HG02588 (cell line): ENCODE measurements around the gene DNAJB1.
"Not testable (repeated sequence)": the region's sequence is repeated elsewhere in the genome, so short reads cannot be mapped to it uniquely, and the experiment has no call there.

Experiments
- ATAC-seq: cut with Tn5 transposase; IDR thresholded peaks from one replicate; pipeline ENCODE4 v1.9.1; 2021; ENCODE audit warnings: mild to moderate bottlenecking, moderate library complexity; ENCODE audit not compliant: unreplicated experiment

Gene DNAJB1

DNA sequence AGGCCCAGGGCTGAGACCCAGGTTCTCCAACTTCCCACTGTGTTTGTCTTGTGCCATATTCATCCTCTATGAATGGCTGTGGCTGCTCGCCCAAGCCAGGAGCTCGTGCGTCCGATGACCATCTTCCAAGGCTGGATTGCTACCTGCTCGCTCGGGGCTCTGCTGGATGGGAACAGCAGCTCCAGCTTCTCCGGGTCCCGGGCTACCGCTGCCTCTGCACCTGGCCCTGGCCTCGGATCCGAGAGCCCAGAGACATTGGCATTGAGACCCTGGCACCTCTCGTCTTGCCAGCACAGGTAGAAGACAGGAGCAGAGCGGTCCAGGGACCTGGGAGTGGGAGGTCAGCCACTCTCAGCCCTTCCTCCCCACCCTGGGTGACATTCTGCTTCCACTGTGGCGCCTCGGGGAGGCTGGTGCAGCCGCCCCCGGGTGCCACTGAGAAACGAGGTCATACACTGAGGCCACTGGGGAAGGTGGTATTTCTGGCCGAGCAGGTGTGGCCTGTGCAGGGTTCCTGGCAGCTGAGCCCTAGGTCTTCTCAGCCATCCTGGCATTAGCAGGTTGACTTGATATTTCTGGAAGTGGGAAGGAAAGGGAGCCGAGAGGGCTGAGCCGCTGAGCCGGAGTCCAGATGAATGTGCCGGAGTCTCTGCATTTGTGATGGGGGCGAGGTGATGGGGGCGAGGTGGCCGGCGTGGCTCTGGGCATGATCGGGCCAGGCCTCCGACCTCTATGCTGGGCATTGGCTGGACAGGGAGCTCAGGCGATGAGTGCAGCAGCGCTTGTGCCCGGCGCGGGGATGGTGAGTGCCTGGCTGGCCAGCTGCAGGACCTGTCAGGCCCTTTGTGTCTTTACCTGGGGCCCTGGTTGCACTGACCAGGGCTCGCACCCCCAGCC, 35.1 kb upstream of the DNAJB1 start:
- no peak for ATAC-seq

GRCh38 chr19:14552006-14552360, 33.8 kb upstream of the DNAJB1 start:
- ATAC-seq, result not testable (repeated sequence)

- ATAC-seq, result not testable (repeated sequence)
Measured at GRCh38 chr19:14551134-14552005, 33.2 kb upstream of the DNAJB1 start.

DNA sequence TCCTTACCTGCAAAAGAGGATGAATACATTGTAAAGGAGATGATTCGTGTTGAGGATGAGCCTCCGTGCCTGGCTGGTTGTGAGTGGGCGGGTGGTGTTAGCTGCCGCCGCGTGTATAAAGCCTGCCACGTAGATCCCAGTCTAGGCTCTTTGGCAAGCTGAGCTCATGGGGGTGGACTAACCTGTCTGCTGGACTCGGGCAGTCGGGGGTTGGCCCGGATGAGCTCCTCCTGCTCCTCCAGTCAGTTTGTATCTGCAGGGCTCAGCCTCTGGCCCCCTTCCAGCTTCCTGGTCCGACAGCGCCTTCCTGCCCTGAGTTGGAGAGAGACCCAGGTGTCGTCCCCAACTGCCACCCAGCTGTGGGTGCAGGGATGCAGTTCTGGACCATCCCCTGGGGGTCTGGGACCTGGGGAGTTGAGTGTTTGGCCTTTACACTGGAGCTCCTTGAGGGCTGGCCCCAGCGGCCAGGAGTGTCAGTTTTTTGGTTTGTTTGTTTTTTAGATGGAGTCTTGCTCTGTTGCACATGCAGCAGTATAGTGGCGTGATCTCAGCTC, 32.1 kb upstream of the DNAJB1 start:
- no peak for ATAC-seq

- no peak for ATAC-seq
Measured at GRCh38 chr19:14545716-14546082, 27.5 kb upstream of the DNAJB1 start.

DNA sequence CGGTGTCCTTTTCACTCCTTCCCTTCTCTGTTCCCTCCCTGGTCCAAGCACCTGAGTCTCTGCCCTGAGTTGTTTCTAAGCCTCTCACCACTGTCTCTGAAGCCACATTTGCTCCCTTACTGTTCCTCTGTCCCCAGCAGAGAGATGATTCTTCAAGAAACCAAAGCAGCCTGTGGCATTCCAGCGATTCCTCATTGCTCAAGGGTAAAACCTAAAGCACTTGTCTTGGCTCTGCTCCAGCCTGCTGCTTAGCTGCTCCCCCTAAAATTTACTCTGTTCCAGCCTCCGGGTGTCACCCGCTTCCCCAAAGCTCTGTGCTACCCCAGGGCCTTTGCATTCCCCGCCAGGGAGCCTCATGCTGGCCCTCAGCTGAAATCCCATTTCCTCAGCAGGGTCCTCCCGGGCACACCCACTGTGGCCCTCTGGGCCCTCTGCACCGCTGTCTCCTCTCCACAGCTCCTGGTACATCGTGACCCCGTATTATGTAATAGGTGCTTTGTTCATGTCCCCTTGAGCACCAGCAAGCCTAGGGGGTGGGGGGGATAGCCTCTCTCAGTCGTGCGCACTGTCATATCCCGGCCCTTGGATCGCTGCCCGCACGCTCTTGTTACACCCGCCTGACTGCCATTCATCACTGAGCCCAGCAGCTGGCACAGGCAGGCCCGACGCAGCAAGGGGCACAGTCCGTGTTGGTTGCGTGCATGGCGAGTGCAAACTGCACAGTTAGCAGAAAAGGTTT, 26.9 kb upstream of the DNAJB1 start:
- no peak for ATAC-seq

- no peak for ATAC-seq
Measured at GRCh38 chr19:14544047-14544446, 25.9 kb upstream of the DNAJB1 start.

GRCh38 chr19:14542711-14543328, 24.6 kb upstream of the DNAJB1 start:
- no peak for ATAC-seq

- ATAC-seq, result not testable (repeated sequence)
Measured at GRCh38 chr19:14541979-14542378, 23.8 kb upstream of the DNAJB1 start.

DNA sequence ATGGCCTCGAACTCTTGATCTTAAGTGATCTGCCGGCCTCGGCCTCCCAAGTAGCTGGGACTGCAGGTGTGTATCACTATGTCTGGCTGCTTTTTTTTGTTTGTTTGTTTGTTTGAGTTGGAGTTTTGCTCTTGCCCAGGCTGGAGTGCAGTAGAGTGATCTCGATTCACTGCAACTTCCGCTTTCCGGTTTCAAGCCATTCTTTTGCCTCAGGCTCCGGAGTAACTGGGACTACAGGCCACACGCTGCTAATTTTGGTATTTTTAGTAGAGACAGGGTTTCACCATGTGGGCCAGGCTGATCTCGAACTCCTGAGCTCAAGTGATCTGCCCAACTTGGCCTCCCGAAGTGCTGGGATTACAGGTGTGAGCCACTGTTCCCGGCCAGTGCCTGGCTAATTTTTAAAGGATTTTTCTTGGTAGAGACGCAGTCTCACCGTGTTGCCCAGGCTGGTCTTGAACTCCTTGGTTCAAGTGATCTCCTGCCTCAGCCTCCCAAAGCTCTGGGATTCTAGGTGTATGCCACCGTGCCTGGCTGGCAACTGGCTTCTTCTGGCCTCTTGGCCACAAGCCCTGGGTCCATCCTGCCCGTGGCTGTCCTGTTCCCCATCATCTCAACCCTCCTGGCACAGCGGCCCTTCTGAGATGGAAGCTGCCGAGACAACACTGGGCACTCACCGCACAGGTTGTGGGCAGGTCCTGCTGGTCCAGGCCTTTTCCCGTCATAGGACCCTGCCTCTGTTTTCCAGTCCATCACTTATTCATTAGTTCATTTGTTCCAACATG, 22.7 kb upstream of the DNAJB1 start:
- ATAC-seq, result no peak

- no peak for ATAC-seq
Measured at GRCh38 chr19:14536926-14537692, 18.9 kb upstream of the DNAJB1 start.

DNA sequence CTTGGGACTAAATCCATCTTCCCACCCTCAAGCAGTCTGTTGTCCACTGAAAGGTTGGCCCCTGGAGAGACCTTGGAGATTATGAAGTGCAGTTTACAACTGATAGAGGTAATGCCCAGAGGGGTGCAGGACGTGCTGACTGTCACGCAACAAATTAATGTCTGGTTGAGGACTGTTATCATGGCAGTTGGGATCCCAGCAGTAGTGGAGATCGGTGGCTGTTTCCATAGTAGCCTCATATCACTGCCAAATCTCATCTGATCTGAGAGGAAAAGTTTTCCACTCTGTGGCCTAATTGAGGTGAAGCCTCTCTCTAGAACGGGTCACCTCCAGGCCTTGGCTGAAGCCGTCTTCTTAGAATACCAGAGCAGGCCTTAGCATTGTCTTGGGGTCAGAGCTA, 15.3 kb upstream of the DNAJB1 start:
- ATAC-seq, result no peak

- no peak for ATAC-seq
Measured at GRCh38 chr19:14530506-14530905, 12.3 kb upstream of the DNAJB1 start.

DNA sequence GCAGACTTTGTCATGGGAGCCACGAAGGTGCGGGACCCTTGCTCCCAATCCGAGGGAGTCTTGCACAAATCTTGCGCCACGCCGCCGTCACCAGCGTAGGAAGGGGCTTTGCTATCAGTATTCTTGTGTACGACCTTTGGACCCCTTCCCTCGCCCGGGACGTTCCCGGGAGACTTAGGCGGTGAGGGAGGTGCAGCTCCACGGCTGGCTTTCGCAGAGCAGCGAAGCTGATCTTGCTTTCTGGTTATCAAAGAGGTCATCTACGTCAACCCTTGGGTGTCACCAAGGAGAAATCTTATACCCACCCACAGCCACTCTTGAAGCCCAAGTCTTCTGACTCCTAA, 11.8 kb upstream of the DNAJB1 start:
- peak; percentile 1 for ATAC-seq

DNA sequence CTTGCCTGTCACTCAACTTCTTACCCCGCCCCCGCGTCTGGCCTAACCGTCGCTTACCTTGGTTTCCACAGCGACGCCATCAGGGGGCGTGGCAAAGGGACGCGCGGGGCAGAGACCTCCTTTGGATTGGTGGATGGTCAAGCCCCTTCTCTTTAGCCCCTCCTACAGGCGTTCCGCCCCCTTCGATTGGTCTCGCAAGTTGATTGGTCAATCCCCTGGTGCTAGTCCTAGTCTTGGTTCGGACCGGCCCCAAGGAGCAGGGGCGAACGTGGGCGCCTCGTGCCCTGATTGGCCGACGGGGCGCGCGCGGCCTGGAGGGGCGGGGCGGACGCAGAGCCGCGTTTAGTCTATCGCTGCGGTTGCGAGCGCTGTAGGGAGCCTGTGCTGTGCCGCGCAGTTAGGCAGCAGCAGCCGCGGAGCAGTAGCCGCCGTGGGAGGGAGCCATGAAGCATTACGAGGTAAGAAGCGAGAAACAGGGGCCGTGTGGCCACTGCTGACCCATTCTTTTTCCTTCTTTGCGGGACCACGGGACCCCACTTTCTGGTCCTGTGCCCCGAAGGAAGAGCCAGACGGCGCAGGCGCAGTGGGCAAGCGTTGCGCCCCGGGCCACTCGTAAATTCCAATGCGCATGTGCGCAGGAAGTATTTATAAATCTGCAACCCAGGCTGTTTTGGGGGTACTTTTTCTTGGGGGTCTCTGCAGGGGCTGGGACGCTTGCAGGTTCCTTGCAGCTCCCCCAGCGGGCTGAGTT, 11.2 kb upstream of the DNAJB1 start, which contains the start of gene TECR:
TSS of gene TECR (plus strand) at position 341 of the 751 bp plus-strand sequence. CDS start at position 444, 103 bp downstream.
- ATAC-seq, result peak; percentile 94

DNA sequence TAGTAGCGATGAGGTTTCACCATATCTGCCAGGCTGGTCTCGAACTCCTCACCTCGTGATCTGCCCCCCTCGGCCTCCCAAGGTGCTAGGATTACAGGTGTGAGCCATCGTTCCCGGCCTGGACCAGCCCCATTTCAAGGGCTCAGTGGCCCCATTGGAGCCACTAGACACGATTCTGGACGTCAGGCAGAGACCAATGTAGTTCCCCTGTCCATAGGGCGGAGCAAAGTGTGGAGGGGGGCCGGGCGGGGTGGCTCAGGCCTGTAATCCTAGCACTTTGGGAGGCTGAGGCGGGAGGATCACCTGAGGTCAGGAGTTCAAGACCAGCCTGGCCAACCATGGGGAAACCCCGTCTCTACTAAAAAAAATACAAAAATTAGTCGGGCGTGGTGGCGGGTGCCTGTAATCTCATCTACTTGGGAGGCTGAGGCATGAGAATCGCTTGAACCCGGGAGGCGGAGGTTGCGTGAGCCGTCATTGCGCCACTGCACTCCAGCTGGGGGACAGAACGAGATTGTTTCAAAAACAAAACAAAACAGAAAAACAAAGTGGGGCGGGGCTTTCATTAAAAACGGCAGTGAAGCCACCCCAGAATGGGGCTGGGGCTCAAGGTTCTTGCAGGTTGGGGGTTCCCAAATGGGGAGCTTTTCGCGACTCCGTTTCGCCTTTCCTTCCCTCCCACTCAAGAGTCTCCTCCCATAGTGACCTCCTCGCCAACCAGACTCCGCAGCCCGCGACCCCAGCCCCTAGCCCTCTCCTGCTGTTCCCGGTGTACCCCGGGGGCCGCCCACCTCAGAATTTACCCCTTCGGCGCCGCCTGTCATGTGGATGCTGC, 10.4 kb upstream of the DNAJB1 start:
- ATAC-seq, result no peak

DNA sequence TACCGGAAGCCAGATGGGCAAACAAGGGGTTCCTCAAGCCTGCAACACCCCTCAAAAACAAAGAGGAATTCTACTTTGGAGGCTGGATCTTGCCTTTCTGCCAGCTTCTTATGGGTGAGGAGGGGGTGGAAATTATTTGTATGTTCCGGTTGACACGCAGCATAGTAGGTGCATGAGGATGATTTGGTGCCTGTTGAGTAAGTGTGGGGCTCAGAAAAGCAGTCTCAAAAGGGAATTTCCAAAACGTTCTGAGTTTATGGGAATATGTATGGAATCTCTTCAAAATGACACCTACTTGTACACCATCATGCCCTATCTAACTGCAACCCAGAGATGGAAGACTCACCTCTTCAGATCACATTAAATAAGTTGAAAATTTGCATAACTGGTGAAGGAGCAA, 8.2 kb upstream of the DNAJB1 start:
- no peak for ATAC-seq
